HepG2 (cell line): ENCODE measurements around the gene UXS1. TPM values are rescaled to one million over a fixed set of nuclear protein-coding genes. Genes with fewer than 3 reads are reported as not detected.

Experiments
- ADNP ChIP-seq: sonication (generic); formaldehyde crosslinking; IDR thresholded peaks from 2 replicates; pipeline ENCODE4 v1.4.0; 2020; ENCODE audit warnings: missing genetic modification reagents
- ARID2 ChIP-seq: sonication (generic); formaldehyde crosslinking; IDR thresholded peaks from 2 replicates; pipeline ENCODE4 v1.8.1; 2022; ENCODE audit warnings: mild to moderate bottlenecking, missing genetic modification reagents, borderline replicate concordance
- CBX1 ChIP-seq: IDR thresholded peaks from one replicate; pipeline ENCODE4 v1.6.1; 2016; ENCODE audit warnings: antibody characterized with exemption, low read depth
- CREB1 ChIP-seq, 2 experiments: fragments of 450-650 bp in 1 of 2; IDR thresholded peaks; 2 replicates each; pipeline ENCODE4 v1.6.1; 2016 to 2017; ENCODE audit warnings: control low read depth in 1 of 2, mild to moderate bottlenecking in 1 of 2, missing compliant biosample characterization in 1 of 2, missing genetic modification characterization in 1 of 2
- ELF1 ChIP-seq: sonication (generic); formaldehyde crosslinking; IDR thresholded peaks from 2 replicates; pipeline ENCODE4 v1.4.0; 2020; ENCODE audit warnings: missing genetic modification reagents
- ELF3 ChIP-seq: IDR thresholded peaks from 2 replicates; pipeline ENCODE4 v1.6.1; 2016; ENCODE audit warnings: missing genetic modification reagents, missing compliant biosample characterization
- FOXA3 ChIP-seq: IDR thresholded peaks from 2 replicates; pipeline ENCODE4 v1.6.1; 2016; ENCODE audit warnings: missing genetic modification reagents, missing compliant biosample characterization
- GABPA ChIP-seq, 2 experiments: IDR thresholded peaks; 2 replicates each; pipeline ENCODE4 v1.6.1; 2011 to 2016; ENCODE audit warnings: low read depth in 2 of 2, low read length in 1 of 2, missing biosample characterization in 1 of 2, missing genetic modification characterization in 1 of 2
- GLI4 ChIP-seq: sonication (generic); formaldehyde crosslinking; IDR thresholded peaks from 2 replicates; pipeline ENCODE4 v1.5.1; 2020; ENCODE audit warnings: missing genetic modification reagents, mild to moderate bottlenecking, moderate library complexity, borderline replicate concordance
- KDM6A ChIP-seq: IDR thresholded peaks from 2 replicates; pipeline ENCODE4 v1.6.1; 2016; ENCODE audit warnings: low read depth
- MYC ChIP-seq: sonication (generic); formaldehyde crosslinking; IDR thresholded peaks from 2 replicates; pipeline ENCODE4 v1.9.0; 2021; ENCODE audit warnings: missing genetic modification reagents, borderline replicate concordance
- POGZ ChIP-seq: sonication (generic); formaldehyde crosslinking; IDR thresholded peaks from 2 replicates; pipeline ENCODE4 v1.4.0; 2020; ENCODE audit warnings: mild to moderate bottlenecking, missing genetic modification reagents
- TOPORS ChIP-seq: sonication (generic); formaldehyde crosslinking; IDR thresholded peaks from 2 replicates; pipeline ENCODE4 v1.8.0; 2023; ENCODE audit warnings: mild to moderate bottlenecking, missing genetic modification reagents
- ZNF468 ChIP-seq: sonication (generic); formaldehyde crosslinking; IDR thresholded peaks from 2 replicates; pipeline ENCODE4 v1.8.0; 2022; ENCODE audit warnings: mild to moderate bottlenecking, moderate library complexity, missing genetic modification reagents
- ZNF556 ChIP-seq: sonication (generic); formaldehyde crosslinking; IDR thresholded peaks from 2 replicates; pipeline ENCODE4 v1.4.0; 2020; ENCODE audit warnings: mild to moderate bottlenecking, missing genetic modification reagents, borderline replicate concordance
- ZNF670 ChIP-seq: sonication (generic); formaldehyde crosslinking; IDR thresholded peaks from 2 replicates; pipeline ENCODE4 v1.8.0; 2022; ENCODE audit warnings: mild to moderate bottlenecking, missing genetic modification reagents, borderline replicate concordance
- ZNF790 ChIP-seq: sonication (generic); formaldehyde crosslinking; IDR thresholded peaks from 2 replicates; pipeline ENCODE4 v1.8.0; 2022; ENCODE audit warnings: missing genetic modification reagents, mild to moderate bottlenecking, borderline replicate concordance
- polyA plus RNA-seq, 8 experiments: library from polyadenylated mRNA; depleted of rRNA in 3 of 8; stranded (reverse) in 7 of 8; unstranded in 1 of 8; fragments of >200 nt; fragmentation: Illumina TruSeq in 4 of 8; extraction: Trizol in 4 of 8; gene quantifications; 2 replicates each; pipeline versions ENCODE4 v1.2.1 to v1.2.3, GENCODE V29; 2011 to 2016; ENCODE audit warnings: low read depth in 4 of 8, missing spikeins in 1 of 8, mixed read lengths in 1 of 8; ENCODE audit not compliant: insufficient read depth in 1 of 8
- total RNA-seq, 5 experiments: library from RNA; depleted of rRNA; stranded (reverse); fragments of >200 nt; fragmentation: Illumina TruSeq; extraction: Trizol; gene quantifications; 2 replicates each; pipeline ENCODE4 v1.2.3, GENCODE V29; 2016; ENCODE audit warnings: low read depth in 1 of 5
- TF ChIP-seq, protein P1 (sequence below): IDR thresholded peaks from 2 replicates; pipeline ENCODE4 v1.6.1; 2016; ENCODE audit warnings: low read depth, control low read depth
- TF ChIP-seq, protein P2 (sequence below): sonication (generic); formaldehyde crosslinking; IDR thresholded peaks from 2 replicates; pipeline ENCODE4 v1.4.0; 2020; ENCODE audit warnings: missing genetic modification reagents
- TF ChIP-seq, protein P3 (sequence below): sonication (generic); formaldehyde crosslinking; IDR thresholded peaks from 2 replicates; pipeline ENCODE4 v1.4.0; 2020; ENCODE audit warnings: missing genetic modification reagents

Gene UXS1
- total and polyA plus RNA-seq, 2 of the 13 experiments (the other 11 are each of a cell fraction or from before 2014, with no cell fraction given): 53.3 to 110 TPM

DNA sequence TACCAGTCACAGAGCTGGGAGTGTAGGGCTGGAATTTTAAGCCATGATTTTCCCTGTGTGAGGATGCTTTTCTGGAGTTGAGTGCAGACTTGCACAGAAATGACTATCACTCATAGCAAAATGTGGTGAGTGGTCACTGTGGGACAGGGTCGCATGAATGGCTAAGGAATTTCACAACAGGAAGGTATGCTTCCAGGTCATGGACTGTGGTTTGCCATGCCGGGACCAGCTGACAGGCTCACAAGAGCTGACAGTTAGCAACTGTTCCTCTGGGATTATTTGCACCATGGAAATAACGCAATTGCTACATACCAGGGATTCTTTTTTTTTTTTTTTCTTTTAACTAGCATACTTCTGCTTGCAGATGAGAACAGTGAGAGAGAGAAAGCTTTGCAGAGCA, 3.8 kb upstream of the UXS1 start (continued):
- no peak for TF ChIP-seq GLI4 (CRISPR knock-in tag)
- 0 out of 2 replicates have a peak, but pooled peaks have one; percentile 34 for TF ChIP-seq POGZ
- TF ChIP-seq ADNP: no peak
- peak; percentile 30; the same call in 1 of the 2 replicates for TF ChIP-seq MYC
- 0 out of 2 replicates have a peak, but pooled peaks have one; percentile 50 for TF ChIP-seq KDM6A (CRISPR knock-in tag)
- TF ChIP-seq, protein P1, sequence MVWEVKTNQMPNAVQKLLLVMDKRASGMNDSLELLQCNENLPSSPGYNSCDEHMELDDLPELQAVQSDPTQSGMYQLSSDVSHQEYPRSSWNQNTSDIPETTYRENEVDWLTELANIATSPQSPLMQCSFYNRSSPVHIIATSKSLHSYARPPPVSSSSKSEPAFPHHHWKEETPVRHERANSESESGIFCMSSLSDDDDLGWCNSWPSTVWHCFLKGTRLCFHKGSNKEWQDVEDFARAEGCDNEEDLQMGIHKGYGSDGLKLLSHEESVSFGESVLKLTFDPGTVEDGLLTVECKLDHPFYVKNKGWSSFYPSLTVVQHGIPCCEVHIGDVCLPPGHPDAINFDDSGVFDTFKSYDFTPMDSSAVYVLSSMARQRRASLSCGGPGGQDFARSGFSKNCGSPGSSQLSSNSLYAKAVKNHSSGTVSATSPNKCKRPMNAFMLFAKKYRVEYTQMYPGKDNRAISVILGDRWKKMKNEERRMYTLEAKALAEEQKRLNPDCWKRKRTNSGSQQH (CRISPR knock-in tag): peak; percentile 33; the same call in 1 of the 2 replicates
- peak; percentile 16; the same call in 1 of the 2 replicates for TF ChIP-seq ELF1 (CRISPR knock-in tag)
- TF ChIP-seq ZNF468 (CRISPR knock-in tag): no peak
- TF ChIP-seq CBX1: peak; percentile 28
- peak; percentile 54 for TF ChIP-seq FOXA3 (CRISPR knock-in tag)
- no peak for TF ChIP-seq GABPA (IDR thresholded peaks at IDR 0.05; ENCODE audit: low read depth, low read length)
- TF ChIP-seq GABPA (CRISPR knock-in tag; IDR thresholded peaks at IDR 0.05; ENCODE audit: low read depth): peak; percentile 78
- peak; percentile 82 for TF ChIP-seq ELF3 (CRISPR knock-in tag)
- TF ChIP-seq, protein P2, sequence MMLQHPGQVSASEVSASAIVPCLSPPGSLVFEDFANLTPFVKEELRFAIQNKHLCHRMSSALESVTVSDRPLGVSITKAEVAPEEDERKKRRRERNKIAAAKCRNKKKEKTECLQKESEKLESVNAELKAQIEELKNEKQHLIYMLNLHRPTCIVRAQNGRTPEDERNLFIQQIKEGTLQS (CRISPR knock-in tag): 0 out of 2 replicates have a peak, but pooled peaks have one; percentile 21
- TF ChIP-seq TOPORS (CRISPR knock-in tag): no peak
- TF ChIP-seq, protein P3, sequence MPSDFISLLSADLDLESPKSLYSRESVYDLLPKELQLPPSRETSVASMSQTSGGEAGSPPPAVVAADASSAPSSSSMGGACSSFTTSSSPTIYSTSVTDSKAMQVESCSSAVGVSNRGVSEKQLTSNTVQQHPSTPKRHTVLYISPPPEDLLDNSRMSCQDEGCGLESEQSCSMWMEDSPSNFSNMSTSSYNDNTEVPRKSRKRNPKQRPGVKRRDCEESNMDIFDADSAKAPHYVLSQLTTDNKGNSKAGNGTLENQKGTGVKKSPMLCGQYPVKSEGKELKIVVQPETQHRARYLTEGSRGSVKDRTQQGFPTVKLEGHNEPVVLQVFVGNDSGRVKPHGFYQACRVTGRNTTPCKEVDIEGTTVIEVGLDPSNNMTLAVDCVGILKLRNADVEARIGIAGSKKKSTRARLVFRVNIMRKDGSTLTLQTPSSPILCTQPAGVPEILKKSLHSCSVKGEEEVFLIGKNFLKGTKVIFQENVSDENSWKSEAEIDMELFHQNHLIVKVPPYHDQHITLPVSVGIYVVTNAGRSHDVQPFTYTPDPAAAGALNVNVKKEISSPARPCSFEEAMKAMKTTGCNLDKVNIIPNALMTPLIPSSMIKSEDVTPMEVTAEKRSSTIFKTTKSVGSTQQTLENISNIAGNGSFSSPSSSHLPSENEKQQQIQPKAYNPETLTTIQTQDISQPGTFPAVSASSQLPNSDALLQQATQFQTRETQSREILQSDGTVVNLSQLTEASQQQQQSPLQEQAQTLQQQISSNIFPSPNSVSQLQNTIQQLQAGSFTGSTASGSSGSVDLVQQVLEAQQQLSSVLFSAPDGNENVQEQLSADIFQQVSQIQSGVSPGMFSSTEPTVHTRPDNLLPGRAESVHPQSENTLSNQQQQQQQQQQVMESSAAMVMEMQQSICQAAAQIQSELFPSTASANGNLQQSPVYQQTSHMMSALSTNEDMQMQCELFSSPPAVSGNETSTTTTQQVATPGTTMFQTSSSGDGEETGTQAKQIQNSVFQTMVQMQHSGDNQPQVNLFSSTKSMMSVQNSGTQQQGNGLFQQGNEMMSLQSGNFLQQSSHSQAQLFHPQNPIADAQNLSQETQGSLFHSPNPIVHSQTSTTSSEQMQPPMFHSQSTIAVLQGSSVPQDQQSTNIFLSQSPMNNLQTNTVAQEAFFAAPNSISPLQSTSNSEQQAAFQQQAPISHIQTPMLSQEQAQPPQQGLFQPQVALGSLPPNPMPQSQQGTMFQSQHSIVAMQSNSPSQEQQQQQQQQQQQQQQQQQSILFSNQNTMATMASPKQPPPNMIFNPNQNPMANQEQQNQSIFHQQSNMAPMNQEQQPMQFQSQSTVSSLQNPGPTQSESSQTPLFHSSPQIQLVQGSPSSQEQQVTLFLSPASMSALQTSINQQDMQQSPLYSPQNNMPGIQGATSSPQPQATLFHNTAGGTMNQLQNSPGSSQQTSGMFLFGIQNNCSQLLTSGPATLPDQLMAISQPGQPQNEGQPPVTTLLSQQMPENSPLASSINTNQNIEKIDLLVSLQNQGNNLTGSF (CRISPR knock-in tag): no peak
- no peak for TF ChIP-seq CREB1 (IDR thresholded peaks at IDR 0.05)
- TF ChIP-seq CREB1 (CRISPR knock-in tag; IDR thresholded peaks at IDR 0.05): no peak; the same call in 1 of the 2 replicates
- TF ChIP-seq ZNF556 (CRISPR knock-in tag): peak; percentile 57; the same call in 1 of the 2 replicates
- no peak for TF ChIP-seq ZNF790 (CRISPR knock-in tag)
- no peak for TF ChIP-seq ARID2
- TF ChIP-seq ZNF670 (CRISPR knock-in tag): no peak
